Fibroblast of pulmonary artery (primary cell): Measurements from ENCODE around the gene STX7.

Experiments used
- DNase-seq: peaks from one replicate; pipeline ENCODE4 v3.0.0-alpha.2; 2010; ENCODE audit warnings: low read depth
- H3K4me3 ChIP-seq: replicated peaks from 2 replicates; pipeline ENCODE4 v1.5.1; 2011; ENCODE audit warnings: low read depth, mild to moderate bottlenecking, control low read depth, low read length, moderate library complexity
- CTCF ChIP-seq: IDR thresholded peaks from 2 replicates; pipeline ENCODE4 v1.5.1; 2011; ENCODE audit warnings: mild to moderate bottlenecking, control low read depth, low read length, inconsistent platforms; ENCODE audit errors: missing control alignments

The STX7 gene

GRCh38 chr6:132478674-132479073 is 34.2 kb downstream of the STX7 start:
- no peak for DNase-seq
- no peak overlapping the region for H3K4me3 ChIP-seq
- no peak for TF ChIP-seq CTCF

GRCh38 chr6:132478266-132478665 is 34.6 kb downstream of the STX7 start:
- DNase-seq, result no peak
- no peak for TF ChIP-seq CTCF
- no peak overlapping the region for H3K4me3 ChIP-seq

GRCh38 chr6:132476688-132477087 is 36.2 kb downstream of the STX7 start:
- no peak for DNase-seq
- no peak overlapping the region for H3K4me3 ChIP-seq
- no peak for TF ChIP-seq CTCF

GRCh38 chr6:132475925-132476324 is 37.0 kb downstream of the STX7 start:
- DNase-seq, result no peak

GRCh38 chr6:132471787-132472186 is 41.1 kb downstream of the STX7 start:
- no peak for TF ChIP-seq CTCF
- no peak for DNase-seq
- H3K4me3 ChIP-seq, result no peak overlapping the region

More at GRCh38 chr6:132475925-132476324, 37.0 kb downstream of the STX7 start:
- H3K4me3 ChIP-seq, result no peak overlapping the region
- TF ChIP-seq CTCF, result no peak

- no peak for TF ChIP-seq CTCF
- DNase-seq, result no peak
Observed at GRCh38 chr6:132466952-132467351, 46.0 kb downstream of the STX7 start.

GRCh38 chr6:132465530-132466485 is 47.1 kb downstream of the STX7 start:
- DNase-seq, result no peak
- H3K4me3 ChIP-seq, result no peak overlapping the region
- no peak for TF ChIP-seq CTCF

More at GRCh38 chr6:132466952-132467351, 46.0 kb downstream of the STX7 start:
- H3K4me3 ChIP-seq, result no peak overlapping the region
